ENCODE results near the gene ARL6IP4.

DNA sequence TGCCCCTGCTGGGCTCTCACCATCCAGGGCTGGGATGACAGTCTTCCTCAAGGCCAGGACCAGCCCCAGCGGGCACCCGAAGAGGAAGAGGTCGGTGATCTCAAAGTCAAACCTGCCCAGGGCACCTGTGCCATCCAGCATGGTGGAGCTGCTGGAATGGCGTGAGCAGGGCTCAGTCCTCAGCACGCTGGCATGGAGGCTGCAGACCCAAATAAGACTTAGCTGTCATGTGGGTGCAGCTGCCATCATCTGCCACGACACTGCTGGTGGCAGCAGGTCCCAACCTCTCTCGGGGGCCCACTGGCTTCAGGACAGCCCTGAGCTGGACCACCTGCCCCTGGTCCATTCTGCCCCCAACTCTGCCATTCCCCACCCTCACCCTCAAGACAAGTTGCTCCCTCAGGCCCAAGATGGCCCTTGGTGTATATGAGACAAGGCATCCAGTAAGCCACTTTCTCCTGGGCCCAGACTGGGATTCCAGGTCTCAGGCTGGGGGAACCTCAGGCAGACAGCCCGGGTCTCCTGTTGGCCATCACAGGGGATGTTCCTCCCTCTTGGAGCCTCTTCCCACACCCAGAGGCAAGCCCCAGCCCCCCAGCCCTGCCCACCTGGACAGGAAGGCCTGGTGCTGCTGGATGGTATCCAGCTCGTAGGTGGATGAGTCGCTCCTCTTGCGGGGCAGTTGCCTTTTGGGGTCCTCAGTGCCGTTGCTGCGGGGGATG, 14.5 kb downstream of the ARL6IP4 start:
- TF ChIP-seq, protein P1, sequence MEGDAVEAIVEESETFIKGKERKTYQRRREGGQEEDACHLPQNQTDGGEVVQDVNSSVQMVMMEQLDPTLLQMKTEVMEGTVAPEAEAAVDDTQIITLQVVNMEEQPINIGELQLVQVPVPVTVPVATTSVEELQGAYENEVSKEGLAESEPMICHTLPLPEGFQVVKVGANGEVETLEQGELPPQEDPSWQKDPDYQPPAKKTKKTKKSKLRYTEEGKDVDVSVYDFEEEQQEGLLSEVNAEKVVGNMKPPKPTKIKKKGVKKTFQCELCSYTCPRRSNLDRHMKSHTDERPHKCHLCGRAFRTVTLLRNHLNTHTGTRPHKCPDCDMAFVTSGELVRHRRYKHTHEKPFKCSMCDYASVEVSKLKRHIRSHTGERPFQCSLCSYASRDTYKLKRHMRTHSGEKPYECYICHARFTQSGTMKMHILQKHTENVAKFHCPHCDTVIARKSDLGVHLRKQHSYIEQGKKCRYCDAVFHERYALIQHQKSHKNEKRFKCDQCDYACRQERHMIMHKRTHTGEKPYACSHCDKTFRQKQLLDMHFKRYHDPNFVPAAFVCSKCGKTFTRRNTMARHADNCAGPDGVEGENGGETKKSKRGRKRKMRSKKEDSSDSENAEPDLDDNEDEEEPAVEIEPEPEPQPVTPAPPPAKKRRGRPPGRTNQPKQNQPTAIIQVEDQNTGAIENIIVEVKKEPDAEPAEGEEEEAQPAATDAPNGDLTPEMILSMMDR (conservative IDR thresholded peaks at IDR 0.05), result no peak
- no peak for TF ChIP-seq EZH2 (IDR thresholded peaks at IDR 0.05; ENCODE audit: low read depth)
